Right atrium auricular region (tissue), 2 donors: ENCODE data around the gene GABARAPL2. TPM values are rescaled to one million over a fixed set of nuclear protein-coding genes. Genes with fewer than 3 reads are reported as not detected.

Source experiments
- DNase-seq: peaks from one replicate; pipeline ENCODE4 v3.0.0-alpha.2; 2019; ENCODE audit warnings: low spot score
- H3K27ac ChIP-seq, 2 donors: fragments of 200-600 bp; sonication (generic); 1 replicate in 1 of 2; 2 replicates in 1 of 2; pipeline ENCODE4 v1.5.1; 2016 to 2019
- H3K27me3 ChIP-seq, 2 donors: fragments of 200-600 bp; sonication (generic); one replicate each; pipeline versions ENCODE4 v1.5.1 to v1.6.0; 2017 to 2019
- H3K36me3 ChIP-seq: fragments of 200-600 bp; sonication (generic); one replicate; pipeline ENCODE4 v1.5.1; 2016
- H3K4me1 ChIP-seq, 2 donors: fragments of 200-600 bp; sonication (generic); one replicate each; pipeline versions ENCODE4 v1.5.1 to v1.6.0; 2017 to 2019
- H3K4me3 ChIP-seq, 2 donors: fragments of 200-600 bp; sonication (generic); 1 replicate in 1 of 2; 2 replicates in 1 of 2; pipeline ENCODE4 v1.5.1; 2017 to 2019; ENCODE audit warnings: mild to moderate bottlenecking in 1 of 2, moderate library complexity in 1 of 2
- H3K9me3 ChIP-seq, 2 donors: fragments of 200-600 bp; sonication (generic); one replicate each; pipeline ENCODE4 v1.5.1; 2019
- total RNA-seq, 2 donors: library from RNA; depleted of rRNA; stranded (reverse); fragments of >200 nt; gene quantifications; one replicate each; pipeline ENCODE4 v1.1.0, GENCODE V29; 2016
- TF ChIP-seq, protein P1 (sequence below), 2 donors: fragments of 200-600 bp; sonication (generic); IDR thresholded peaks; one replicate each; pipeline ENCODE4 v1.5.1; 2019; ENCODE audit warnings: antibody characterized with exemption in 2 of 2

Gene GABARAPL2
- total RNA-seq, 2 donors from 2014 or later, result 167 to 177 TPM

DNA sequence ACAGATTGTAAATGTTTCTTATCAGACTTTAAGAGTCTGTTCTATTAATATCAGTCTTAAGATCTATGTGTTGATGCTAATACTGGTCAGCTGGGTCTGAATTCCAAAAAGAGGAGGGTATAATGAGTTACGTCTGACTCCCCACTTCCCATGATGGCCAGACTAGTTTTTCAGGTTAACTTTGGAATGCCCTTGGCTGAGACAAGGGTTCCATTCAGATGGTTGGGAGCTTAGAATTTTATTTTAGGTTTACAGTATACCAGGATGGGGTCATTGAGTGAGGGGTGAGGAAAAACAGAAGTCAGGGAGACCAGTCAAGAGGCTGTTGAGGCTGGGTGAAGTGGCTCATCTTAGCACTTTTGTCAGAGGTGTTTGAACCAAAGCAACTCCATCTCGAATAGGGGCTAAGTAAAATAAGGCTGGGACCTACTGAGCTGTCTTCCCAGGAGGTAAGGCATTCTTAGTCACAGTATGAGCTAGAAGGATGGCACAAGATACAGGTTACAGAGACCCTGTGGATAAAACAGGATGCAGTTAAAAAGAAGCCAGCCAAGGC is 7.3 kb upstream of the GABARAPL2 start:
- TF ChIP-seq, protein P1, sequence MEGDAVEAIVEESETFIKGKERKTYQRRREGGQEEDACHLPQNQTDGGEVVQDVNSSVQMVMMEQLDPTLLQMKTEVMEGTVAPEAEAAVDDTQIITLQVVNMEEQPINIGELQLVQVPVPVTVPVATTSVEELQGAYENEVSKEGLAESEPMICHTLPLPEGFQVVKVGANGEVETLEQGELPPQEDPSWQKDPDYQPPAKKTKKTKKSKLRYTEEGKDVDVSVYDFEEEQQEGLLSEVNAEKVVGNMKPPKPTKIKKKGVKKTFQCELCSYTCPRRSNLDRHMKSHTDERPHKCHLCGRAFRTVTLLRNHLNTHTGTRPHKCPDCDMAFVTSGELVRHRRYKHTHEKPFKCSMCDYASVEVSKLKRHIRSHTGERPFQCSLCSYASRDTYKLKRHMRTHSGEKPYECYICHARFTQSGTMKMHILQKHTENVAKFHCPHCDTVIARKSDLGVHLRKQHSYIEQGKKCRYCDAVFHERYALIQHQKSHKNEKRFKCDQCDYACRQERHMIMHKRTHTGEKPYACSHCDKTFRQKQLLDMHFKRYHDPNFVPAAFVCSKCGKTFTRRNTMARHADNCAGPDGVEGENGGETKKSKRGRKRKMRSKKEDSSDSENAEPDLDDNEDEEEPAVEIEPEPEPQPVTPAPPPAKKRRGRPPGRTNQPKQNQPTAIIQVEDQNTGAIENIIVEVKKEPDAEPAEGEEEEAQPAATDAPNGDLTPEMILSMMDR (IDR thresholded peaks at IDR 0.05), result no peak

GRCh38 chr16:75559564-75560372 is 6.4 kb upstream of the GABARAPL2 start:
- Histone ChIP-seq H3K27me3 (no peaks in the 10 kb centered on the region), H3K4me3 (no peak overlapping the region), H3K9me3 (no peaks in the 10 kb centered on the region), H3K27ac (peak overlapping the region in 1 of 2 donors; percentile 51), H3K36me3 (no peaks in the 10 kb centered on the region), H3K4me1 (peaks cover 0 to 12% of the 10 kb centered on the region in 2 donors)
- no peak for DNase-seq
- TF ChIP-seq, protein P1 (IDR thresholded peaks at IDR 0.05), result no peak

More for the DNA sequence above, 7.3 kb upstream of the GABARAPL2 start:
- no peaks in the 10 kb centered on the region for H3K9me3 ChIP-seq
- DNase-seq, result no peak
- H3K36me3 ChIP-seq, result no peaks in the 10 kb centered on the region
- no peak overlapping the region for H3K4me3 ChIP-seq
- H3K27ac ChIP-seq, result no peak overlapping the region
- H3K27me3 ChIP-seq, result no peaks in the 10 kb centered on the region
- peaks cover 0 to 12% of the 10 kb centered on the region in 2 donors for H3K4me1 ChIP-seq

- Histone ChIP-seq H3K36me3 (peaks cover 25% of the 10 kb centered on the region), H3K27ac (peak overlapping the region; percentile 80 to 85), H3K27me3 (no peaks in the 10 kb centered on the region)
These were observed 539 bp upstream of the GABARAPL2 start for GRCh38 chr16:75565640-75566039.

DNA sequence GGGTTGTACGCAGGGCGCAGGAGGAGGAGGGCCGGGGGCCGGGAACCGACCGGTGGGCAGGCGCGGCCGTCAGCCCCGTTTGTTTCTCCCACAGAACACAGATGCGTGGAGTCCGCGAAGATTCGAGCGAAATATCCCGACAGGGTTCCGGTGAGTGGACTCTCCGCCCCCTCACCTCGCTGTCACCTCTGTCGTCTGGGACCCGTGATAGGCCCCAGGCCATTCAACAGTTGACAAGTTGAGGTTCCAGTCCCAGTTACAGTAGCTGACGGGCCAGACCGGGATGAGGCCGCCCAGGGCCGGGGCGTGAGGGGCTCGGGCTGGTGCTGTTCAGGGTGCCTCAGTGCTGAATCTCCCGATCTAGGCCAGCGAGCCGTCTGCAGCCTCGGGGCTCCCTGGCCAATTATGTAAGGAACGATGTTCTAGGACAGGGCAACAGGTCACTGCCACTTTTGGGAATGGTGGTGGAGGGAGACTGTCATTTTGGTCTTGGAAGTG is 628 bp downstream of the GABARAPL2 start:
- peaks cover 0 to 60% of the 10 kb centered on the region in 2 donors for H3K4me1 ChIP-seq
- peak overlapping the region; percentile 83 to 95 for H3K4me3 ChIP-seq
- DNase-seq, result no peak
- peak overlapping the region; percentile 80 to 85 for H3K27ac ChIP-seq
- TF ChIP-seq, protein P1 (IDR thresholded peaks at IDR 0.05), result no peak
- H3K27me3 ChIP-seq, result no peaks in the 10 kb centered on the region
- no peaks in the 10 kb centered on the region for H3K9me3 ChIP-seq
- peaks cover 36% of the 10 kb centered on the region for H3K36me3 ChIP-seq

More at GRCh38 chr16:75565640-75566039, 539 bp upstream of the GABARAPL2 start:
- Histone ChIP-seq H3K4me3 (peak overlapping the region; percentile 83 to 95), H3K4me1 (peaks cover 0 to 48% of the 10 kb centered on the region in 2 donors), H3K9me3 (no peaks in the 10 kb centered on the region)
- no peak for DNase-seq
- TF ChIP-seq, protein P1 (IDR thresholded peaks at IDR 0.05), result no peak

DNA sequence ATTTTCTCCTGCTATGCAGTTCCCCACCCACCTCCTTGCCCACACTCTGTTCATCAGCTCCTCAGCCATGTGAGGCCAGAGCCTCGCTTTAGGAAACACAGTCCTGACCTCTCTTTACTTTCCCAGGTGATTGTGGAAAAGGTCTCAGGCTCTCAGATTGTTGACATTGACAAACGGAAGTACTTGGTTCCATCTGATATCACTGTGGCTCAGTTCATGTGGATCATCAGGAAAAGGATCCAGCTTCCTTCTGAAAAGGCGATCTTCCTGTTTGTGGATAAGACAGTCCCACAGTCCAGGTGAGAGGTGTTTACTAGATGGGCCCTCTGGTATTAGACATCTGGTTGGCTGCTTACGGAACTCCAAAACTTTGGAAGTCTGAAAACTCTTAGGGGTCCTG is 1.7 kb downstream of the GABARAPL2 start:
- Histone ChIP-seq H3K27ac (no peak overlapping the region), H3K4me1 (peaks cover 0 to 71% of the 10 kb centered on the region in 2 donors), H3K27me3 (no peaks in the 10 kb centered on the region), H3K4me3 (no peak overlapping the region), H3K9me3 (no peaks in the 10 kb centered on the region), H3K36me3 (peaks cover 47% of the 10 kb centered on the region)
- no peak for DNase-seq
- TF ChIP-seq, protein P1 (IDR thresholded peaks at IDR 0.05), result no peak
